ENCODE results near the gene AIFM3. TPM values are rescaled to one million over a fixed set of nuclear protein-coding genes. Genes with fewer than 3 reads are reported as not detected.

Gene AIFM3
- total and polyA plus RNA-seq, 2 experiments from 2014 or later = 0.65 TPM; not detected in 1

GRCh38 chr22:20995329-20996030, 28.4 kb downstream of the AIFM3 start:
- in situ Hi-C loops (cut with MboI) = no loop called here
- no peak overlapping the region for H3K4me2 ChIP-seq (ENCODE audit: unreplicated experiment)
- H3K27me3 ChIP-seq (replicated peaks; ENCODE audit: insufficient read depth) = no peaks in the 10 kb centered on the region
- peaks cover 5% of the 10 kb centered on the region; the same call in 1 of the 2 replicates for H3F3A ChIP-seq (ENCODE audit: insufficient read depth)
- H3K4me1 ChIP-seq (ENCODE audit: insufficient read depth) = peaks cover 5% of the 10 kb centered on the region; the same call in 1 of the 2 replicates
- H3K36me3 ChIP-seq (ENCODE audit: low read depth) = no peaks in the 10 kb centered on the region; the same call in 1 of the 2 replicates
- no peak overlapping the region for H3K9ac ChIP-seq
- peaks cover 14% of the 10 kb centered on the region for H3K79me2 ChIP-seq (ENCODE audit: insufficient read depth)
- 92 to 95% methylated on average over 18 to 23 of the region's 23 CpGs for WGBS, 2 experiments (ENCODE audit: low coverage in 1 of 2, low lambda C conversion rate in 2 of 2, missing lambda C conversion rate in 2 of 2)
- no peak overlapping the region for H3K4me3 ChIP-seq
- H4K20me1 ChIP-seq (ENCODE audit: insufficient read depth) = no peaks in the 10 kb centered on the region
- H3K9me3 ChIP-seq (ENCODE audit: low read depth) = no peaks in the 10 kb centered on the region
- TF ChIP-seq EZH2phosphoT487 (IDR thresholded peaks at IDR 0.05; ENCODE audit: insufficient read depth, low read depth) (no peak), EZH2 (IDR thresholded peaks at IDR 0.05; ENCODE audit: insufficient read depth, poor library complexity, severe bottlenecking) (no peak)
- no peak overlapping the region for H3K27ac ChIP-seq
- no peaks in the 10 kb centered on the region for H3K9me2 ChIP-seq (ENCODE audit: insufficient read depth)
- no peak for DNase-seq
- no peak overlapping the region for H2AFZ ChIP-seq

GRCh38 chr22:20996031-20996410, 29.0 kb downstream of the AIFM3 start:
- Histone ChIP-seq H3K4me1 (ENCODE audit: insufficient read depth) (peaks cover 10% of the 10 kb centered on the region; the same call in 1 of the 2 replicates), H3K4me2 (ENCODE audit: unreplicated experiment) (no peak overlapping the region), H4K20me1 (ENCODE audit: insufficient read depth) (no peaks in the 10 kb centered on the region), H3K9me3 (ENCODE audit: low read depth) (no peaks in the 10 kb centered on the region), H3K9ac (no peak overlapping the region), H3K79me2 (ENCODE audit: insufficient read depth) (peaks cover 20% of the 10 kb centered on the region), H3K27ac (no peak overlapping the region), H3K9me2 (ENCODE audit: insufficient read depth) (no peaks in the 10 kb centered on the region), H3K36me3 (ENCODE audit: low read depth) (no peaks in the 10 kb centered on the region), H3F3A (ENCODE audit: insufficient read depth) (peaks cover 5% of the 10 kb centered on the region; the same call in 1 of the 2 replicates), H3K27me3 (replicated peaks; ENCODE audit: insufficient read depth) (no peaks in the 10 kb centered on the region), H2AFZ (no peak overlapping the region), H3K4me3 (no peak overlapping the region)
- 93 to 96% methylated on average over 10 of the region's 10 CpGs for WGBS, 2 experiments (ENCODE audit: low coverage in 1 of 2, low lambda C conversion rate in 2 of 2, missing lambda C conversion rate in 2 of 2)
- in situ Hi-C loops (cut with MboI) = no loop called here
- no peak for TF ChIP-seq EZH2 (IDR thresholded peaks at IDR 0.05; ENCODE audit: insufficient read depth, poor library complexity, severe bottlenecking)
- no peak for TF ChIP-seq EZH2phosphoT487 (IDR thresholded peaks at IDR 0.05; ENCODE audit: insufficient read depth, low read depth)
- DNase-seq = no peak

GRCh38 chr22:20996598-20997535, 29.8 kb downstream of the AIFM3 start:
- no peaks in the 10 kb centered on the region for H3K9me3 ChIP-seq (ENCODE audit: low read depth)
- in situ Hi-C loops (cut with MboI) = no loop called here
- no peaks in the 10 kb centered on the region for H3K9me2 ChIP-seq (ENCODE audit: insufficient read depth)
- peaks cover 5% of the 10 kb centered on the region; the same call in 1 of the 2 replicates for H3F3A ChIP-seq (ENCODE audit: insufficient read depth)
- 84 to 85% methylated on average over 27 of the region's 27 CpGs for WGBS, 2 experiments (ENCODE audit: low coverage in 1 of 2, low lambda C conversion rate in 2 of 2, missing lambda C conversion rate in 2 of 2)
- H3K79me2 ChIP-seq (ENCODE audit: insufficient read depth) = peaks cover 24% of the 10 kb centered on the region
- H3K36me3 ChIP-seq (ENCODE audit: low read depth) = no peaks in the 10 kb centered on the region
- DNase-seq = no peak
- H3K4me2 ChIP-seq (ENCODE audit: unreplicated experiment) = no peak overlapping the region
- no peaks in the 10 kb centered on the region for H3K27me3 ChIP-seq (replicated peaks; ENCODE audit: insufficient read depth)
- H3K4me1 ChIP-seq (ENCODE audit: insufficient read depth) = peaks cover 10% of the 10 kb centered on the region; the same call in 1 of the 2 replicates
- H4K20me1 ChIP-seq (ENCODE audit: insufficient read depth) = no peaks in the 10 kb centered on the region
- no peak overlapping the region for H3K4me3 ChIP-seq
- TF ChIP-seq EZH2phosphoT487 (IDR thresholded peaks at IDR 0.05; ENCODE audit: insufficient read depth, low read depth) = no peak
- no peak for TF ChIP-seq EZH2 (IDR thresholded peaks at IDR 0.05; ENCODE audit: insufficient read depth, poor library complexity, severe bottlenecking)
- no peak overlapping the region for H3K27ac ChIP-seq
- H3K9ac ChIP-seq = no peak overlapping the region
- no peak overlapping the region for H2AFZ ChIP-seq

GRCh38 chr22:20997536-20998257, 30.6 kb downstream of the AIFM3 start:
- DNase-seq = no peak
- H2AFZ ChIP-seq = no peak overlapping the region
- H3K79me2 ChIP-seq (ENCODE audit: insufficient read depth) = peaks cover 24% of the 10 kb centered on the region
- peaks cover 6% of the 10 kb centered on the region for H3F3A ChIP-seq (ENCODE audit: insufficient read depth)
- H3K27ac ChIP-seq = no peak overlapping the region
- H3K36me3 ChIP-seq (ENCODE audit: low read depth) = no peaks in the 10 kb centered on the region
- no peak overlapping the region for H3K4me2 ChIP-seq (ENCODE audit: unreplicated experiment)
- H3K4me3 ChIP-seq = no peak overlapping the region
- no peaks in the 10 kb centered on the region for H3K9me2 ChIP-seq (ENCODE audit: insufficient read depth)
- TF ChIP-seq EZH2phosphoT487 (IDR thresholded peaks at IDR 0.05; ENCODE audit: insufficient read depth, low read depth) = no peak
- H3K27me3 ChIP-seq (replicated peaks; ENCODE audit: insufficient read depth) = no peaks in the 10 kb centered on the region
- H3K9me3 ChIP-seq (ENCODE audit: low read depth) = no peaks in the 10 kb centered on the region
- H4K20me1 ChIP-seq (ENCODE audit: insufficient read depth) = no peaks in the 10 kb centered on the region
- peaks cover 10% of the 10 kb centered on the region; the same call in 1 of the 2 replicates for H3K4me1 ChIP-seq (ENCODE audit: insufficient read depth)
- WGBS, 2 experiments (ENCODE audit: low coverage in 1 of 2, low lambda C conversion rate in 2 of 2, missing lambda C conversion rate in 2 of 2) = 80 to 88% methylated on average over 13 of the region's 13 CpGs
- H3K9ac ChIP-seq = no peak overlapping the region
- in situ Hi-C loops (cut with MboI) = no loop called here

All from GM23248 (cell line).